Kidney epithelial cell (primary cell): ENCODE results near the gene UPF2. TPM values are rescaled to one million over a fixed set of nuclear protein-coding genes. Genes with fewer than 3 reads are reported as not detected.

Source experiments
- DNase-seq: peaks from one replicate; pipeline ENCODE4 v3.0.0-alpha.2; 2010; ENCODE audit warnings: low read depth
- H3K27me3 ChIP-seq: 2 replicates; pipeline ENCODE4 v1.6.0; 2011; ENCODE audit warnings: low read length; ENCODE audit not compliant: control insufficient read depth, insufficient read depth
- H3K36me3 ChIP-seq: 2 replicates; pipeline ENCODE4 v1.5.1; 2011; ENCODE audit warnings: low read length; ENCODE audit not compliant: control insufficient read depth, insufficient read depth
- H3K4me3 ChIP-seq: 2 replicates; pipeline ENCODE4 v1.5.1; 2011; ENCODE audit warnings: low read depth, mild to moderate bottlenecking, control low read depth, low read length
- CTCF ChIP-seq: IDR thresholded peaks from 2 replicates; pipeline ENCODE4 v1.5.1; 2011; ENCODE audit warnings: mild to moderate bottlenecking, moderate library complexity, low read length, control low read depth, inconsistent platforms; ENCODE audit not compliant: insufficient read depth, poor library complexity, severe bottlenecking
- total RNA-seq: library from RNA; depleted of rRNA; stranded (reverse); fragments of >200 nt; gene quantifications from 2 replicates; pipeline ENCODE4 v1.2.3, GENCODE V29; 2015

Gene UPF2
- total RNA-seq, 1 donor from 2014 or later, result 13.9 TPM

GRCh38 chr10:11908991-11909390 lies 133.6 kb downstream of the UPF2 start:
- no peak for DNase-seq
- H3K36me3 ChIP-seq, result no peaks in the 10 kb centered on the region
- no peak overlapping the region for H3K4me3 ChIP-seq
- no peak for TF ChIP-seq CTCF
- H3K27me3 ChIP-seq, result no peaks in the 10 kb centered on the region

GRCh38 chr10:11908536-11908935 lies 134.1 kb downstream of the UPF2 start:
- no peaks in the 10 kb centered on the region for H3K27me3 ChIP-seq

GRCh38 chr10:11907914-11908313 lies 134.7 kb downstream of the UPF2 start:
- no peak for DNase-seq
- H3K36me3 ChIP-seq, result no peaks in the 10 kb centered on the region
- H3K4me3 ChIP-seq, result no peak overlapping the region
- no peaks in the 10 kb centered on the region for H3K27me3 ChIP-seq
- TF ChIP-seq CTCF, result no peak

More at GRCh38 chr10:11908536-11908935, 134.1 kb downstream of the UPF2 start:
- no peak for TF ChIP-seq CTCF
- no peaks in the 10 kb centered on the region for H3K36me3 ChIP-seq
- no peak overlapping the region for H3K4me3 ChIP-seq
- DNase-seq, result no peak

- Histone ChIP-seq H3K36me3 (no peaks in the 10 kb centered on the region), H3K4me3 (no peak overlapping the region), H3K27me3 (no peaks in the 10 kb centered on the region)
- no peak for DNase-seq
- TF ChIP-seq CTCF, result no peak
Measured at GRCh38 chr10:11906714-11907113, 135.9 kb downstream of the UPF2 start.

GRCh38 chr10:11902646-11903045 lies 140.0 kb downstream of the UPF2 start:
- H3K27me3 ChIP-seq, result no peaks in the 10 kb centered on the region
- no peak overlapping the region for H3K4me3 ChIP-seq
- H3K36me3 ChIP-seq, result no peaks in the 10 kb centered on the region
- no peak for TF ChIP-seq CTCF
- DNase-seq, result no peak

GRCh38 chr10:11901833-11902475 lies 140.7 kb downstream of the UPF2 start:
- no peak overlapping the region for H3K4me3 ChIP-seq
- DNase-seq, result no peak
- no peaks in the 10 kb centered on the region for H3K36me3 ChIP-seq
- no peak for TF ChIP-seq CTCF
- no peaks in the 10 kb centered on the region for H3K27me3 ChIP-seq
